SK-N-SH (cell line): ENCODE results near the gene TEX19. TPM values are rescaled to one million over a fixed set of nuclear protein-coding genes. Genes with fewer than 3 reads are reported as not detected.

ENCODE experiments used
- CTCF ChIA-PET: fragments of 300-600, 350-600 bp; formaldehyde crosslinking; extraction: SDS; loops from one replicate; lab custom pipeline; 2021; lab: Yijun Ruan, JAX
- POLR2A ChIA-PET: fragments of 350-600 bp; sonication (Branson Sonifier 250); formaldehyde crosslinking; extraction: SDS; loops from one replicate; lab custom pipeline; 2020; ENCODE audit warnings: antibody characterized with exemption, inconsistent platforms; lab: Yijun Ruan, JAX
- DNase-seq: peaks from one replicate; pipeline ENCODE4 v3.0.0; 2012
- H2AFZ ChIP-seq: fragments of 200-600 bp; sonication (generic); 2 replicates; pipeline ENCODE4 v1.8.1; 2016; ENCODE audit warnings: antibody characterized with exemption, mild to moderate bottlenecking, low read depth
- H3F3A ChIP-seq: fragments of 200-600 bp; sonication (generic); replicated peaks from 2 replicates; pipeline ENCODE3; 2016; ENCODE audit warnings: antibody characterized with exemption, mild to moderate bottlenecking; ENCODE audit not compliant: insufficient read depth
- H3K27ac ChIP-seq, 2 experiments: fragments of 200-500 bp in 1 of 2; fragments of 200-600 bp in 1 of 2; sonication (Bioruptor generic) in 1 of 2; sonication (generic), shearing (Covaris generic) in 1 of 2; 2 replicates each; pipeline versions ENCODE4 v1.5.1 to v1.6.1; 2014 to 2016; ENCODE audit warnings: low read depth in 2 of 2, inconsistent platforms in 1 of 2, low read length in 1 of 2, mild to moderate bottlenecking in 1 of 2, mixed read lengths in 1 of 2
- H3K27me3 ChIP-seq: fragments of 200-600 bp; sonication (generic), shearing (Covaris generic); 2 replicates; pipeline ENCODE4 v1.6.1; 2016; ENCODE audit warnings: mixed run types; ENCODE audit not compliant: insufficient read depth
- H3K36me3 ChIP-seq, 2 experiments: fragments of 200-500 bp in 1 of 2; fragments of 200-600 bp in 1 of 2; sonication (Bioruptor generic) in 1 of 2; sonication (generic) in 1 of 2; replicated peaks in 1 of 2; 2 replicates each; pipeline versions ENCODE3 to v1.5.1; 2014 to 2016; ENCODE audit warnings: low read length in 1 of 2, mild to moderate bottlenecking in 1 of 2; ENCODE audit not compliant: insufficient read depth in 2 of 2, control insufficient read depth in 1 of 2
- H3K4me1 ChIP-seq, 2 experiments: fragments of 200-500 bp in 1 of 2; fragments of 200-600 bp in 1 of 2; sonication (Bioruptor generic) in 1 of 2; sonication (generic), shearing (Covaris generic) in 1 of 2; 2 replicates each; pipeline versions ENCODE4 v1.5.1 to v1.6.1; 2014 to 2016; ENCODE audit warnings: low read depth in 1 of 2, low read length in 1 of 2, mixed run types in 1 of 2; ENCODE audit not compliant: insufficient read depth in 2 of 2, control insufficient read depth in 1 of 2
- H3K4me2 ChIP-seq: fragments of 200-600 bp; sonication (generic), shearing (Covaris generic); 2 replicates; pipeline ENCODE4 v1.6.1; 2017; ENCODE audit warnings: mixed run types
- H3K4me3 ChIP-seq, 2 experiments: fragments of 200-500 bp in 1 of 2; fragments of 200-600 bp in 1 of 2; sonication (Bioruptor generic) in 1 of 2; sonication (generic), shearing (Covaris generic) in 1 of 2; 2 replicates each; pipeline versions ENCODE4 v1.5.1 to v1.8.1; 2014 to 2016; ENCODE audit warnings: low read depth in 2 of 2, inconsistent platforms in 1 of 2, low read length in 1 of 2, mild to moderate bottlenecking in 1 of 2, mixed read lengths in 1 of 2, moderate library complexity in 1 of 2
- H3K79me2 ChIP-seq: fragments of 200-600 bp; sonication (generic); 2 replicates; pipeline ENCODE4 v1.8.1; 2017; ENCODE audit warnings: mild to moderate bottlenecking; ENCODE audit not compliant: insufficient read depth
- H3K9ac ChIP-seq: fragments of 200-600 bp; sonication (generic); 2 replicates; pipeline ENCODE4 v1.6.1; 2017; ENCODE audit warnings: mixed run types
- H3K9me2 ChIP-seq: fragments of 200-600 bp; sonication (generic); 2 replicates; pipeline ENCODE4 v1.6.1; 2017; ENCODE audit warnings: mixed run types
- H3K9me3 ChIP-seq: fragments of 200-600 bp; sonication (generic); 2 replicates; pipeline ENCODE4 v1.6.1; 2017; ENCODE audit warnings: mixed run types, mild to moderate bottlenecking, moderate library complexity
- H4K20me1 ChIP-seq: fragments of 200-600 bp; sonication (generic); 2 replicates; pipeline ENCODE4 v1.6.1; 2017; ENCODE audit warnings: mild to moderate bottlenecking, mixed run types; ENCODE audit not compliant: insufficient read depth
- CHD2 ChIP-seq: fragments of 150-350 bp; IDR thresholded peaks from 2 replicates; pipeline ENCODE4 v1.6.1; 2018; ENCODE audit warnings: low read length; ENCODE audit not compliant: partially characterized antibody
- FOSL2 ChIP-seq: IDR thresholded peaks from 2 replicates; pipeline ENCODE4 v1.4.0; 2012; ENCODE audit warnings: low read depth, mild to moderate bottlenecking, moderate library complexity, borderline replicate concordance
- FOXM1 ChIP-seq: IDR thresholded peaks from 2 replicates; pipeline ENCODE4 v1.4.0; 2012; ENCODE audit warnings: low read depth, mild to moderate bottlenecking
- MEF2A ChIP-seq: IDR thresholded peaks from 2 replicates; pipeline ENCODE4 v1.4.0; 2012; ENCODE audit warnings: low read depth, borderline replicate concordance
- MXI1 ChIP-seq: IDR thresholded peaks from 2 replicates; pipeline ENCODE4 v1.6.1; 2012; ENCODE audit warnings: mild to moderate bottlenecking, low read depth, low read length, improper control_type of control experiment
- RAD21 ChIP-seq: IDR thresholded peaks from 2 replicates; pipeline ENCODE4 v1.6.1; 2012; ENCODE audit warnings: mild to moderate bottlenecking, low read length
- RFX5 ChIP-seq: IDR thresholded peaks from 2 replicates; pipeline ENCODE4 v1.6.1; 2012; ENCODE audit warnings: mild to moderate bottlenecking, improper control_type of control experiment, low read length
- SMC3 ChIP-seq: IDR thresholded peaks from 2 replicates; pipeline ENCODE4 v1.6.1; 2012; ENCODE audit warnings: low read depth, low read length, improper control_type of control experiment
- TAF1 ChIP-seq: IDR thresholded peaks from 2 replicates; pipeline ENCODE4 v1.6.1; 2012; ENCODE audit warnings: low read depth, mild to moderate bottlenecking, low read length, moderate library complexity, borderline replicate concordance
- YY1 ChIP-seq: IDR thresholded peaks from 2 replicates; pipeline ENCODE4 v1.4.0; 2012; ENCODE audit warnings: low read depth, mild to moderate bottlenecking
- WGBS: methylation state at CpG from one replicate; pipeline ENCODE4 v1.1.6; 2017; ENCODE audit warnings: low lambda C conversion rate; 5-methylcytosine and 5-hydroxymethylcytosine counted together
- polyA plus RNA-seq, 3 experiments: library from polyadenylated mRNA; depleted of rRNA; stranded (reverse); fragments of >200 nt; gene quantifications; 2 replicates each; pipeline ENCODE4 v1.2.3, GENCODE V29; 2012
- TF ChIP-seq, protein P1 (sequence below): fragments of 150-350 bp; IDR thresholded peaks from 2 replicates; pipeline ENCODE4 v1.6.1; 2016; ENCODE audit warnings: mild to moderate bottlenecking, low read depth, low read length
- TF ChIP-seq, protein P2 (sequence below): IDR thresholded peaks from 2 replicates; pipeline ENCODE4 v1.6.1; 2012; ENCODE audit warnings: mild to moderate bottlenecking, low read depth, low read length, moderate library complexity
- TF ChIP-seq, protein P3 (sequence below): IDR thresholded peaks from 2 replicates; pipeline ENCODE4 v1.4.0; 2012; ENCODE audit warnings: low read depth, borderline replicate concordance

The TEX19 gene
- polyA plus RNA-seq, 1 of the 3 experiments (the other 2 are of a cell fraction): 0.10 TPM

DNA sequence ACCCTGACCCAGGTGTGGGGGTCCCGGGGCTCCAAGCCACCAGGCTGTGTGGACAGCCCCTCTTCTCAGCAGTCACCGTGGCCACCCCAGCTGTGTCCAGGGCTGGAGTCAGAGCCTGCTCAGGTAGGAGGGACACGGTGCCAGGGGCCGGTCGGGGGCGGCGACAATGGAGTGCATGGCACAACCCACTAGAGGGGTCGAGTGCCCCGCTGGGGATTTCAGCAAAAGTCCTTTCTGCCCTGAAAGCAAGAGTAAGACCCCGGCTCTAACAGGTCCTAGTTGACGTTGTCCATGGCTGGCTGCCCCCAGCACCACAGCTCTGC lies 23.8 kb downstream of the TEX19 start:
- H3K36me3 ChIP-seq: no peaks in the 10 kb centered on the region
- H3K4me1 ChIP-seq: peaks cover 6 to 65% of the 10 kb centered on the region in 2 experiments; a peak in 2 of 4 replicates
- DNase-seq: no peak
- 61% methylated on average over 11 of the region's 11 CpGs for WGBS
- peaks cover 29% of the 10 kb centered on the region for H3K27me3 ChIP-seq
- no peak overlapping the region for H3K4me2 ChIP-seq
- TF ChIP-seq RAD21: no peak
- no peak for TF ChIP-seq SMC3
- TF ChIP-seq FOXM1: no peak
- no peak for TF ChIP-seq RFX5
- no peak for TF ChIP-seq MXI1
- TF ChIP-seq, protein P1, sequence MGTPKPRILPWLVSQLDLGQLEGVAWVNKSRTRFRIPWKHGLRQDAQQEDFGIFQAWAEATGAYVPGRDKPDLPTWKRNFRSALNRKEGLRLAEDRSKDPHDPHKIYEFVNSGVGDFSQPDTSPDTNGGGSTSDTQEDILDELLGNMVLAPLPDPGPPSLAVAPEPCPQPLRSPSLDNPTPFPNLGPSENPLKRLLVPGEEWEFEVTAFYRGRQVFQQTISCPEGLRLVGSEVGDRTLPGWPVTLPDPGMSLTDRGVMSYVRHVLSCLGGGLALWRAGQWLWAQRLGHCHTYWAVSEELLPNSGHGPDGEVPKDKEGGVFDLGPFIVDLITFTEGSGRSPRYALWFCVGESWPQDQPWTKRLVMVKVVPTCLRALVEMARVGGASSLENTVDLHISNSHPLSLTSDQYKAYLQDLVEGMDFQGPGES: no peak
- TF ChIP-seq, protein P2, sequence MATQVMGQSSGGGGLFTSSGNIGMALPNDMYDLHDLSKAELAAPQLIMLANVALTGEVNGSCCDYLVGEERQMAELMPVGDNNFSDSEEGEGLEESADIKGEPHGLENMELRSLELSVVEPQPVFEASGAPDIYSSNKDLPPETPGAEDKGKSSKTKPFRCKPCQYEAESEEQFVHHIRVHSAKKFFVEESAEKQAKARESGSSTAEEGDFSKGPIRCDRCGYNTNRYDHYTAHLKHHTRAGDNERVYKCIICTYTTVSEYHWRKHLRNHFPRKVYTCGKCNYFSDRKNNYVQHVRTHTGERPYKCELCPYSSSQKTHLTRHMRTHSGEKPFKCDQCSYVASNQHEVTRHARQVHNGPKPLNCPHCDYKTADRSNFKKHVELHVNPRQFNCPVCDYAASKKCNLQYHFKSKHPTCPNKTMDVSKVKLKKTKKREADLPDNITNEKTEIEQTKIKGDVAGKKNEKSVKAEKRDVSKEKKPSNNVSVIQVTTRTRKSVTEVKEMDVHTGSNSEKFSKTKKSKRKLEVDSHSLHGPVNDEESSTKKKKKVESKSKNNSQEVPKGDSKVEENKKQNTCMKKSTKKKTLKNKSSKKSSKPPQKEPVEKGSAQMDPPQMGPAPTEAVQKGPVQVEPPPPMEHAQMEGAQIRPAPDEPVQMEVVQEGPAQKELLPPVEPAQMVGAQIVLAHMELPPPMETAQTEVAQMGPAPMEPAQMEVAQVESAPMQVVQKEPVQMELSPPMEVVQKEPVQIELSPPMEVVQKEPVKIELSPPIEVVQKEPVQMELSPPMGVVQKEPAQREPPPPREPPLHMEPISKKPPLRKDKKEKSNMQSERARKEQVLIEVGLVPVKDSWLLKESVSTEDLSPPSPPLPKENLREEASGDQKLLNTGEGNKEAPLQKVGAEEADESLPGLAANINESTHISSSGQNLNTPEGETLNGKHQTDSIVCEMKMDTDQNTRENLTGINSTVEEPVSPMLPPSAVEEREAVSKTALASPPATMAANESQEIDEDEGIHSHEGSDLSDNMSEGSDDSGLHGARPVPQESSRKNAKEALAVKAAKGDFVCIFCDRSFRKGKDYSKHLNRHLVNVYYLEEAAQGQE: no peak
- no peak for TF ChIP-seq YY1
- TF ChIP-seq, all 33 proteins: peak for 0
- no peak overlapping the region for H3K9ac ChIP-seq
- H3K79me2 ChIP-seq: no peaks in the 10 kb centered on the region
- ChIA-PET POLR2A (no interaction called here), CTCF (interaction anchor here (1.1 to 2.6 kb wide), 5 partner anchors 16 to 146 kb away, joined by 3 to 9 read pairs (median 5); no protein-coding TSS in a partner anchor)
- H3K4me3 ChIP-seq: no peak overlapping the region
- 0 out of 2 replicates have a peak, but pooled peaks cover 8% of the 10 kb centered on the region for H4K20me1 ChIP-seq
- H3K27ac ChIP-seq: no peak overlapping the region
- H2AFZ ChIP-seq: no peak overlapping the region
- no peaks in the 10 kb centered on the region for H3K9me2 ChIP-seq
- H3F3A ChIP-seq: peaks cover 5% of the 10 kb centered on the region
- H3K9me3 ChIP-seq: no peaks in the 10 kb centered on the region

DNA sequence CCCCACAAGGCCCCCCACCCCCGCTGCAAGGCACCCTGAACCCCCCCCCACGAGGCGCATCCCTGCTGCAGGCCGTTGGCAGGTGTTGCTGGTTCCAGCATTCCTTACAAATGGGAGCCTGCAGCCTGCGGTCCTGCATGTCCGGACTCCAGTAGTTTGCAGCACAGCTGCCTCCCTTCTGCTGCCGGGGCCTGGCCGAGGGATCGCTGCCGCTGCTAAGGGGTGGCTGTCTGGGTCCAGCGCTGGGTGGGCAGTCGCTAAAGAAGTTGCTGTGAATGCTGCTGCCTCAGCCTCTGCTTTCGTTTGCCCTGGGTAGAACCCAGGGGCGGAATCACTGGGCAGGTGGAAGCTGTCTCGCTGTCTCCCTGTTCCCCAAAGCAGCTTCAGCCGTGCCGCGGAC lies 24.4 kb downstream of the TEX19 start:
- WGBS: 53% methylated on average over 16 of the region's 18 CpGs
- H3K79me2 ChIP-seq: no peaks in the 10 kb centered on the region
- H3F3A ChIP-seq: peaks cover 5% of the 10 kb centered on the region
- peaks cover 24% of the 10 kb centered on the region for H3K27me3 ChIP-seq
- no peaks in the 10 kb centered on the region for H3K9me2 ChIP-seq
- H2AFZ ChIP-seq: no peak overlapping the region
- DNase-seq: peak; percentile 70
- H3K4me3 ChIP-seq: no peak overlapping the region
- H3K36me3 ChIP-seq: no peaks in the 10 kb centered on the region
- no peak overlapping the region for H3K4me2 ChIP-seq
- POLR2A ChIA-PET: interaction anchor here (0.6 kb wide), 1 partner anchor 146 kb away, joined by 3 read pairs; no protein-coding TSS in a partner anchor
- H4K20me1 ChIP-seq: 0 out of 2 replicates have a peak, but pooled peaks cover 8% of the 10 kb centered on the region
- H3K9me3 ChIP-seq: no peaks in the 10 kb centered on the region
- TF ChIP-seq, protein P3, sequence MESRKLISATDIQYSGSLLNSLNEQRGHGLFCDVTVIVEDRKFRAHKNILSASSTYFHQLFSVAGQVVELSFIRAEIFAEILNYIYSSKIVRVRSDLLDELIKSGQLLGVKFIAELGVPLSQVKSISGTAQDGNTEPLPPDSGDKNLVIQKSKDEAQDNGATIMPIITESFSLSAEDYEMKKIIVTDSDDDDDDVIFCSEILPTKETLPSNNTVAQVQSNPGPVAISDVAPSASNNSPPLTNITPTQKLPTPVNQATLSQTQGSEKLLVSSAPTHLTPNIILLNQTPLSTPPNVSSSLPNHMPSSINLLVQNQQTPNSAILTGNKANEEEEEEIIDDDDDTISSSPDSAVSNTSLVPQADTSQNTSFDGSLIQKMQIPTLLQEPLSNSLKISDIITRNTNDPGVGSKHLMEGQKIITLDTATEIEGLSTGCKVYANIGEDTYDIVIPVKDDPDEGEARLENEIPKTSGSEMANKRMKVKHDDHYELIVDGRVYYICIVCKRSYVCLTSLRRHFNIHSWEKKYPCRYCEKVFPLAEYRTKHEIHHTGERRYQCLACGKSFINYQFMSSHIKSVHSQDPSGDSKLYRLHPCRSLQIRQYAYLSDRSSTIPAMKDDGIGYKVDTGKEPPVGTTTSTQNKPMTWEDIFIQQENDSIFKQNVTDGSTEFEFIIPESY: no peak
- TF ChIP-seq FOSL2: no peak
- no peak for TF ChIP-seq TAF1
- TF ChIP-seq MEF2A: no peak
- TF ChIP-seq CHD2: no peak
- peak overlapping the region in 1 of 2 experiments; percentile 70; a peak in 2 of 4 replicates for H3K27ac ChIP-seq
- H3K9ac ChIP-seq: no peak overlapping the region
- H3K4me1 ChIP-seq: peaks cover 6 to 65% of the 10 kb centered on the region in 2 experiments; a peak in 2 of 4 replicates
- CTCF ChIA-PET: interaction anchor here (0.7 to 2.6 kb wide), 9 partner anchors 12 to 148 kb away, joined by 3 to 9 read pairs (median 4); partner anchors contain the start of gene UTS2R
